ENCODE data around the gene RRAGD. TPM values are rescaled to one million over a fixed set of nuclear protein-coding genes. Genes with fewer than 3 reads are reported as not detected.

RRAGD gene
- total RNA-seq, 2 experiments from 2014 or later, result 9.0 to 10.2 TPM

DNA sequence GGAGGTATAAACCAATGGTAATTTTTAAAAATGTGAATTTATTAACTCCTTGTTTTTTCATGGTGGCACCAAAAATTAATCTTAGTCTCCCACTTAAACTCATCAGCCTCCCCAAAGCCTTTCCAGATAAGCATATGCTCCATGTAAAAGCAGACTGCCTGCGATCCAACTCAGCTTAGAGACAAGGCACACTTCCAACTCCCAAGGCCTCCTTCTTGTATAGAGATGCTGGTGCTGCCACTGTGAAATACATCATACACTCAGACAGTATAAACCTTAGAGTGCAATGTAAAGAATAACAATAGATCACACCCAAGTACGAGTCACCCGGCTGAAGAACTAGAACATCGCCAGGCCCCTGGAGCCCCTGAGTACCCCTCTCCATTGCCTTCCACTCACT lies 22.9 kb upstream of the RRAGD start:
- ATAC-seq (ENCODE audit: poor library complexity) (no peak), DNase-seq (no peak)
- peaks cover 35% of the 10 kb centered on the region for H3K4me1 Mint-ChIP-seq (ENCODE audit: low read depth)
- POLR2A ChIA-PET, result no interaction called here
- Histone ChIP-seq H3K4me3 (ENCODE audit: low read length) (no peak overlapping the region), H3K9me3 (ENCODE audit: control insufficient read depth in 1 of 2, insufficient read depth in 1 of 2, low read length in 2 of 2) (no peaks in the 10 kb centered on the region), H3K4me1 (ENCODE audit: insufficient read depth, low read length) (peaks cover 15% of the 10 kb centered on the region), H3K36me3 (ENCODE audit: insufficient read depth, low read length) (no peaks in the 10 kb centered on the region), H3K27me3 (ENCODE audit: control insufficient read depth in 1 of 2, insufficient read depth in 2 of 2, low read length in 2 of 2) (no peaks in the 10 kb centered on the region), H3K27ac (ENCODE audit: low read depth in 1 of 2, low read length in 2 of 2) (no peak overlapping the region)
- no peaks in the 10 kb centered on the region for H3K9me3 Mint-ChIP-seq
- CTCF ChIA-PET, result no interaction called here
- H3K27ac Mint-ChIP-seq, result peak overlapping the region; percentile 34
- intact Hi-C loops (cut with DNase I, micrococcal nuclease), result loop anchor here (5.0 to 10.0 kb wide), 5 partner anchors 250 to 1147 kb away; partner anchors contain the start of genes MDN1 (in 1 of the 2) and RNGTT (in 1 of the 2)
- TF ChIP-seq, protein P1, sequence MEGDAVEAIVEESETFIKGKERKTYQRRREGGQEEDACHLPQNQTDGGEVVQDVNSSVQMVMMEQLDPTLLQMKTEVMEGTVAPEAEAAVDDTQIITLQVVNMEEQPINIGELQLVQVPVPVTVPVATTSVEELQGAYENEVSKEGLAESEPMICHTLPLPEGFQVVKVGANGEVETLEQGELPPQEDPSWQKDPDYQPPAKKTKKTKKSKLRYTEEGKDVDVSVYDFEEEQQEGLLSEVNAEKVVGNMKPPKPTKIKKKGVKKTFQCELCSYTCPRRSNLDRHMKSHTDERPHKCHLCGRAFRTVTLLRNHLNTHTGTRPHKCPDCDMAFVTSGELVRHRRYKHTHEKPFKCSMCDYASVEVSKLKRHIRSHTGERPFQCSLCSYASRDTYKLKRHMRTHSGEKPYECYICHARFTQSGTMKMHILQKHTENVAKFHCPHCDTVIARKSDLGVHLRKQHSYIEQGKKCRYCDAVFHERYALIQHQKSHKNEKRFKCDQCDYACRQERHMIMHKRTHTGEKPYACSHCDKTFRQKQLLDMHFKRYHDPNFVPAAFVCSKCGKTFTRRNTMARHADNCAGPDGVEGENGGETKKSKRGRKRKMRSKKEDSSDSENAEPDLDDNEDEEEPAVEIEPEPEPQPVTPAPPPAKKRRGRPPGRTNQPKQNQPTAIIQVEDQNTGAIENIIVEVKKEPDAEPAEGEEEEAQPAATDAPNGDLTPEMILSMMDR (IDR thresholded peaks at IDR 0.05), result no peak
- H3K36me3 Mint-ChIP-seq (ENCODE audit: low read depth), result no peaks in the 10 kb centered on the region
- peak overlapping the region; percentile 59 for H3K4me3 Mint-ChIP-seq
- no peaks in the 10 kb centered on the region for H3K27me3 Mint-ChIP-seq

DNA sequence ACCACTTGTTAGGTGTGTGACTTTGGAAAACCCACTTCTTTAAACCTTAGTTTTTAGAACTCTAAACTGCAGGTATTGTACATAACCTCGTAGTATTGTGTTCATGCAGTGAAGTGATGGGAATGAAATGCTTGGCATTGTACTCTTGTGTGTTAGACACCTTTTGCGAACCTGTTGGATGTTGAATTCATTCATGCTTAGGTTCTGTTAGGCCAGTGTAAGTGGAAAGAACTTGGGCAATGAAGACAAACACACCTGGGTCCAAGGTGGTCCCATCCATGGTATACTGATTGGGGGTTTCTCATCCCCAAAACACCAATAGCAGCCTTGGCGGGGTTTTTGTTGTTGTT lies 22.1 kb upstream of the RRAGD start:
- DNase-seq (no peak), ATAC-seq (ENCODE audit: poor library complexity) (no peak)
- CTCF ChIA-PET, result no interaction called here
- TF ChIP-seq, protein P1 (IDR thresholded peaks at IDR 0.05), result no peak
- POLR2A ChIA-PET, result interaction anchor here (0.6 to 1.0 kb wide), 3 partner anchors 22 to 1159 kb away, joined by 3 read pairs; partner anchors contain the start of gene RRAGD
- H3K36me3 Mint-ChIP-seq (ENCODE audit: low read depth), result no peaks in the 10 kb centered on the region
- H3K27ac ChIP-seq (ENCODE audit: low read depth in 1 of 2, low read length in 2 of 2), result no peak overlapping the region
- H3K27ac Mint-ChIP-seq, result peak overlapping the region; percentile 73
- peaks cover 35% of the 10 kb centered on the region for H3K4me1 Mint-ChIP-seq (ENCODE audit: low read depth)
- no peaks in the 10 kb centered on the region for H3K9me3 ChIP-seq (ENCODE audit: control insufficient read depth in 1 of 2, insufficient read depth in 1 of 2, low read length in 2 of 2)
- no peaks in the 10 kb centered on the region for H3K27me3 Mint-ChIP-seq
- no peaks in the 10 kb centered on the region for H3K9me3 Mint-ChIP-seq
- no peaks in the 10 kb centered on the region for H3K36me3 ChIP-seq (ENCODE audit: insufficient read depth, low read length)
- H3K27me3 ChIP-seq (ENCODE audit: control insufficient read depth in 1 of 2, insufficient read depth in 2 of 2, low read length in 2 of 2), result no peaks in the 10 kb centered on the region
- peaks cover 15% of the 10 kb centered on the region for H3K4me1 ChIP-seq (ENCODE audit: insufficient read depth, low read length)
- intact Hi-C loops (cut with DNase I, micrococcal nuclease), result loop anchor here (5.0 to 10.0 kb wide), 4 partner anchors 251 to 1048 kb away; partner anchors contain the start of genes MDN1 (in 1 of the 2) and RNGTT (in 1 of the 2)
- H3K4me3 ChIP-seq (ENCODE audit: low read length), result peak overlapping the region; percentile 73
- H3K4me3 Mint-ChIP-seq, result peak overlapping the region; percentile 98

DNA sequence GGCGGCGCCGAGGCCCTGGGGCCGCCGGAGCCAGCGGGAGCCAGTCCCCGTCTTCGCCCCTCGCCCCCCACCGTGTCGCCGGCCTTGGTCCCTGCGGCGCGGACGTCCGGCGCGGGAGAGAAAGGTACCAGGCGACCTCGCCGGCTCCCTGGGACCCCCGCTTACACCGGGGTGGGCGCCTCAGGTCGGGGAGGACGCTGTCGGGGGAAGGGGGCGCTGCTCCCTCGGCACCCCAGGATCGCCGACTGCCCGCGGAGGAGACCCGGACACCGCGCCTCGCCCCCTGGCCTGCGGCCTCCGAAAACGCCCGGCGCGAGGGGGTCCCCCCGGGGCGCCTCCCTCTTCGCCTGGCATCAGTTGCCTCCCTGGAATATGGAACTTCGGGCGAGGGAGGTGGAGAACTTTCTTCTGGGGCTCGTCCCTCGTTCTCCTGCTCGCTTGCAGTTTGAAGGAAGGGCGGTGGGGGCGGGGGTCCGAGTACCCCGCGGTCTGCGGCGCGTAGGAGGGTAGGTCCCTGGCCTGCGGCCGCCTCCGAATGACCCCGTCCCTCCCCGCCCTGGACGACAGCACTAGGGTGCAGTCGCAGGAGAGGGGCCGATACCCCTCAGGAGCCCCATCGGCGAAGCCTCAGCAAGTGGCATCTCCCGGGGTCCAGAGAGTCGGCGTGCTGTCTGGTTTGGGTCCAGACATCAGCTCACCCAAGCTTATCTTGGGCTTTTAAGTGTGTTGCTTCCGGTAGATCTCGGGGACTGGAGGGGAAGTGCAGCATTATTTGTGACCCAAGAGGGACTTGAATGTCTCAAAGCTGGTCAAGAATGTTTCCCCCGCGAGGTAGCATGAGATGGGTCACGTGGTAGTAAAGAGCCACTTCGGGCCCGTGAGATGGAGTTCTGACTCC lies 21.4 kb upstream of the RRAGD start:
- ChIA-PET CTCF (interaction anchor here (1.3 to 1.4 kb wide), 2 partner anchors 175 to 179 kb away, joined by 5 to 7 read pairs; no protein-coding TSS in a partner anchor), POLR2A (interaction anchor here (0.5 to 1.7 kb wide), 6 partner anchors 22 to 1159 kb away, joined by 3 to 6 read pairs (median 3); partner anchors contain the start of genes LYRM2, PNRC1 and RRAGD)
- Mint-ChIP-seq H3K27me3 (no peaks in the 10 kb centered on the region), H3K27ac (peak overlapping the region; percentile 73), H3K9me3 (no peaks in the 10 kb centered on the region), H3K4me3 (peak overlapping the region; percentile 98), H3K36me3 (ENCODE audit: low read depth) (no peaks in the 10 kb centered on the region), H3K4me1 (ENCODE audit: low read depth) (peaks cover 35% of the 10 kb centered on the region)
- peak; percentile 10 for ATAC-seq (ENCODE audit: poor library complexity)
- Histone ChIP-seq H3K36me3 (ENCODE audit: insufficient read depth, low read length) (no peaks in the 10 kb centered on the region), H3K4me1 (ENCODE audit: insufficient read depth, low read length) (peaks cover 15% of the 10 kb centered on the region), H3K27ac (ENCODE audit: low read depth in 1 of 2, low read length in 2 of 2) (peak overlapping the region in 1 of 2 donors; percentile 37), H3K9me3 (ENCODE audit: control insufficient read depth in 1 of 2, insufficient read depth in 1 of 2, low read length in 2 of 2) (no peaks in the 10 kb centered on the region), H3K4me3 (ENCODE audit: low read length) (peak overlapping the region; percentile 73), H3K27me3 (ENCODE audit: control insufficient read depth in 1 of 2, insufficient read depth in 2 of 2, low read length in 2 of 2) (no peaks in the 10 kb centered on the region)
- DNase-seq, result peak in 13 of 14 experiments; percentile 1 to 51 (median 14)
- intact Hi-C loops (cut with DNase I, micrococcal nuclease), result loop anchor here (1.0 to 10.0 kb wide), 6 partner anchors 176 to 1049 kb away; partner anchors contain the start of genes MDN1 (in 1 of the 2) and RNGTT (in 1 of the 2)
- TF ChIP-seq, protein P1 (IDR thresholded peaks at IDR 0.05), result no peak
